ENCODE results near the gene OSER1.
"Not testable (repeated sequence)": the region's sequence is repeated elsewhere in the genome, so short reads cannot be mapped to it uniquely, and the experiment has no call there.

DNA sequence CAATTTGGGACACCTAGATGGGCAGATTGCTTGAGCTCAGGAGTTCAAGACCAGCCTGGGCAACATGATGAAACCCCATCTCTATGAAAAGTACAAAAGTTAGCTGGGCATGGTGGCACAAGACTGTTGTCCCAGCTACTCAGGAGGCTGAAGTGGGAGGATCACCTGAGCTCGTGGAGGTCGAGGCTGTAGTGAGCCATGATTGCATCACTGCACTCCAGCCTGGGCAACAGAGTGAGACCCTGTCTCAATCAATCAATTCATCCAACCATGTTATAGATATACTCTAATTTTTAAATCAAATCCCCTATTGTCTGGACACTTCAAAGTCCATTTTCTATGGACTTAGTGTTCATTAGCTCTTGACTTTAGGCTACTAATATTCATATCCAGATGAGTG, 26.3 kb upstream of the OSER1 start:
- TF ChIP-seq, protein P1, sequence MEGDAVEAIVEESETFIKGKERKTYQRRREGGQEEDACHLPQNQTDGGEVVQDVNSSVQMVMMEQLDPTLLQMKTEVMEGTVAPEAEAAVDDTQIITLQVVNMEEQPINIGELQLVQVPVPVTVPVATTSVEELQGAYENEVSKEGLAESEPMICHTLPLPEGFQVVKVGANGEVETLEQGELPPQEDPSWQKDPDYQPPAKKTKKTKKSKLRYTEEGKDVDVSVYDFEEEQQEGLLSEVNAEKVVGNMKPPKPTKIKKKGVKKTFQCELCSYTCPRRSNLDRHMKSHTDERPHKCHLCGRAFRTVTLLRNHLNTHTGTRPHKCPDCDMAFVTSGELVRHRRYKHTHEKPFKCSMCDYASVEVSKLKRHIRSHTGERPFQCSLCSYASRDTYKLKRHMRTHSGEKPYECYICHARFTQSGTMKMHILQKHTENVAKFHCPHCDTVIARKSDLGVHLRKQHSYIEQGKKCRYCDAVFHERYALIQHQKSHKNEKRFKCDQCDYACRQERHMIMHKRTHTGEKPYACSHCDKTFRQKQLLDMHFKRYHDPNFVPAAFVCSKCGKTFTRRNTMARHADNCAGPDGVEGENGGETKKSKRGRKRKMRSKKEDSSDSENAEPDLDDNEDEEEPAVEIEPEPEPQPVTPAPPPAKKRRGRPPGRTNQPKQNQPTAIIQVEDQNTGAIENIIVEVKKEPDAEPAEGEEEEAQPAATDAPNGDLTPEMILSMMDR (IDR thresholded peaks at IDR 0.05; ENCODE audit: low read depth, low read length, poor library complexity, severe bottlenecking): not testable (repeated sequence)
- TF ChIP-seq EZH2phosphoT487 (IDR thresholded peaks at IDR 0.05; ENCODE audit: borderline replicate concordance, low read length): not testable (repeated sequence)
